Heart left ventricle (tissue), 13 donors: ENCODE results near the gene TNRC18.

Experiments used
- CTCF ChIP-seq, 12 donors: fragments of 200-600 bp; sonication (generic) in 4 of 12; IDR thresholded peaks; one replicate each; pipeline versions ENCODE4 v1.5.0 to v1.8.0; 2018 to 2022; ENCODE audit warnings: antibody characterized with exemption in 12 of 12, mild to moderate bottlenecking in 5 of 12
- POLR2A ChIP-seq, 2 donors: fragments of 450-650 bp; IDR thresholded peaks; one replicate each; pipeline ENCODE4 v1.6.1; 2017; ENCODE audit warnings: antibody characterized with exemption in 2 of 2, mild to moderate bottlenecking in 2 of 2, moderate library complexity in 2 of 2
- donor health status: ischemic (EF 13 %, LVEDD 7.1; RV severe dilation, severe dysfunction).
- donor health status: DM: no; HTN: yes; CAD: no.
- donor health status: DM: no; HTN: no; CAD: no.
- donor health status: ischemic (EF 25% LVEDD 6.9; RV normal size, moderate dysfunction).
- donor health status: ischemic (EF 25% LVEDD 5.7; RV mildly dilated, moderate dysfunction).
- donor health status: ischemic (EF 35%, LVEDD 5.7; RV mildly dilated, moderate dysfunction).
- donor health status: nonischemic (EF 11% LVEDD 7.7; RV severe dilation, severe dysfunction).
- donor health status: DM: yes; HTN: yes; CAD: no.
- donor health status: PGD.
- donor health status: ischemic (EF 29% LVEDD 5.4; RV normal size, mild dysfunction).
- donor health status: nonischemic (EF 23%, LVEDD 6.1; RV moderate dilation, normal function).

DNA sequence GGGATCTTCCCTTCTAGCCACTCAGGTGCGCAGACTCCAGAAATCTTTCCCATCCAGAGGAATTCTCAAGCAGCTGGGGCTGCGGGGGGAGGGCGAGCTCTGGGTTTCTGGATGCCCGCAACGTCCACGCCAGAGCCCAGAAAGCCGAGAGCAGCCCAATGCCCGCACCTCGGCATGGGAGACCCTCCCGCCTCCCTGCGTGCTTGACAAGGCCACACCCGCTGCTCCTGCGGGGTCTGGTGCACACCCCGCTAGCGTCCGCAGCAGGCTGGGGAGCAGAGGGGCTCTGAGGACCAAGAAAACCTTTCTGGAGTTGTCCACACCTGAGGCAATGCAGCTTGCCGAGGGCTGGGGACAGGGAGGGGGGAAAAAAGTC, 74.6 kb downstream of the TNRC18 start:
- TF ChIP-seq CTCF (IDR thresholded peaks at IDR 0.05) (no peak), POLR2A (IDR thresholded peaks at IDR 0.05) (no peak)
